Stromal cell of bone marrow (primary cell): ENCODE data around the gene TSKS.
"Not testable (repeated sequence)": the region's sequence is repeated elsewhere in the genome, so short reads cannot be mapped to it uniquely, and the experiment has no call there.

ENCODE experiments used
- DNase-seq: peaks from one replicate; pipeline ENCODE4 v3.0.0-alpha.2; 2012; ENCODE audit warnings: low read depth

Gene TSKS

GRCh38 chr19:49766930-49767299 lies 3.8 kb upstream of the TSKS start, which contains the start of gene AP2A1:
Gene AP2A1, plus strand, starts transcription at chr19:49767001. Its CDS starts 133 bp downstream, at chr19:49767134.
- DNase-seq, result no peak

- peak; percentile 100 for DNase-seq
Observed at GRCh38 chr19:49766007-49766929, 3.2 kb upstream of the TSKS start.

- DNase-seq, result no peak
Observed at GRCh38 chr19:49764341-49764740, 1.2 kb upstream of the TSKS start.

GRCh38 chr19:49761625-49762311 lies 1.3 kb downstream of the TSKS start:
- no peak for DNase-seq

- no peak for DNase-seq
Observed at GRCh38 chr19:49761249-49761624, 1.9 kb downstream of the TSKS start.

GRCh38 chr19:49758292-49758691 lies 4.8 kb downstream of the TSKS start:
- no peak for DNase-seq

GRCh38 chr19:49755956-49756355 lies 7.2 kb downstream of the TSKS start:
- DNase-seq, result no peak

- no peak for DNase-seq
Observed at GRCh38 chr19:49752701-49753100, 10.4 kb downstream of the TSKS start.

GRCh38 chr19:49749771-49750170 lies 13.3 kb downstream of the TSKS start:
- DNase-seq, result no peak

GRCh38 chr19:49749055-49749716 lies 13.9 kb downstream of the TSKS start:
- no peak for DNase-seq

- no peak for DNase-seq
Observed at GRCh38 chr19:49746206-49746958, 16.7 kb downstream of the TSKS start.

- DNase-seq, result no peak
Observed at GRCh38 chr19:49744946-49745381, 18.1 kb downstream of the TSKS start.

- no peak for DNase-seq
Observed at GRCh38 chr19:49741210-49741844, 21.8 kb downstream of the TSKS start.

GRCh38 chr19:49739933-49740332 lies 23.2 kb downstream of the TSKS start:
- no peak for DNase-seq

- DNase-seq, result no peak
Observed at GRCh38 chr19:49739098-49739497, 24.0 kb downstream of the TSKS start.

- DNase-seq, result no peak
Observed at GRCh38 chr19:49738268-49738667, 24.8 kb downstream of the TSKS start.

- no peak for DNase-seq
Observed at GRCh38 chr19:49730166-49730565, 32.9 kb downstream of the TSKS start.

- DNase-seq, result no peak
Observed at GRCh38 chr19:49727217-49728030, 35.7 kb downstream of the TSKS start.

- not testable (repeated sequence) for DNase-seq
Observed at GRCh38 chr19:49719420-49719819, 43.7 kb downstream of the TSKS start.

- no peak for DNase-seq
Observed at GRCh38 chr19:49718991-49719390, 44.1 kb downstream of the TSKS start.

- no peak for DNase-seq
Observed at GRCh38 chr19:49718511-49718910, 44.6 kb downstream of the TSKS start.
